NB4 (cell line): ENCODE data around the gene ATP2B1.

Experiments used
- DNase-seq: peaks from one replicate; pipeline ENCODE4 v3.0.0; 2010; ENCODE audit warnings: low read depth
- H3K4me3 ChIP-seq: one replicate; pipeline ENCODE4 v1.5.1; 2011; ENCODE audit warnings: mild to moderate bottlenecking, low read depth, low read length, moderate library complexity
- MYC ChIP-seq: IDR thresholded peaks from 2 replicates; pipeline ENCODE4 v1.6.1; 2011; ENCODE audit warnings: low read depth, low read length
- POLR2A ChIP-seq: IDR thresholded peaks from 2 replicates; pipeline ENCODE4 v1.6.1; 2011; ENCODE audit warnings: mild to moderate bottlenecking; ENCODE audit not compliant: insufficient read length; ENCODE audit errors: extremely low read depth
- TF ChIP-seq, protein P1 (sequence below): IDR thresholded peaks from 2 replicates; pipeline ENCODE4 v1.6.1; 2011; ENCODE audit warnings: low read depth, low read length
- TF ChIP-seq, protein P2 (sequence below): IDR thresholded peaks from one replicate; pipeline ENCODE4 v1.5.1; 2012; ENCODE audit warnings: low read depth, low read length

ATP2B1 gene

DNA sequence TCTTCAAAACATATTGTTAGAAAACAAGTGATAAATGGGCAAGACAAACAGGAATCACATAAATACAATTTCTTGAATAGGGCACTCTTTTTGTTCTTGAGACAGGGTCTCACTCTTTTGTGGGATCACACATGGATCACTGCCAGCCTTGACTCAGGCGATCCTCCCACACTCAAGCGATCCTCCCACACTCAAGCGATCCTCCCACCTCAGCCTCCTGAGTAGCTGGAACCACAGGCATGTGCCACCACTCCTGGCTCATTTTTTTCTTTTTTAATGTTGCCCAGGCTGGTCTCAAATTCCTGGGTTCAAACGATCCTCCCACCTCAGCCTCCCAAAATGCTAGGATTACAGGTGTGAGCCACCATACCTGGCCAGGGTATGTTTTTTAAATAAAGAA lies 57.4 kb downstream of the ATP2B1 start:
- no peak overlapping the region for H3K4me3 ChIP-seq
- TF ChIP-seq, protein P1, sequence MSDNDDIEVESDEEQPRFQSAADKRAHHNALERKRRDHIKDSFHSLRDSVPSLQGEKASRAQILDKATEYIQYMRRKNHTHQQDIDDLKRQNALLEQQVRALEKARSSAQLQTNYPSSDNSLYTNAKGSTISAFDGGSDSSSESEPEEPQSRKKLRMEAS, result no peak
- TF ChIP-seq, protein P2, sequence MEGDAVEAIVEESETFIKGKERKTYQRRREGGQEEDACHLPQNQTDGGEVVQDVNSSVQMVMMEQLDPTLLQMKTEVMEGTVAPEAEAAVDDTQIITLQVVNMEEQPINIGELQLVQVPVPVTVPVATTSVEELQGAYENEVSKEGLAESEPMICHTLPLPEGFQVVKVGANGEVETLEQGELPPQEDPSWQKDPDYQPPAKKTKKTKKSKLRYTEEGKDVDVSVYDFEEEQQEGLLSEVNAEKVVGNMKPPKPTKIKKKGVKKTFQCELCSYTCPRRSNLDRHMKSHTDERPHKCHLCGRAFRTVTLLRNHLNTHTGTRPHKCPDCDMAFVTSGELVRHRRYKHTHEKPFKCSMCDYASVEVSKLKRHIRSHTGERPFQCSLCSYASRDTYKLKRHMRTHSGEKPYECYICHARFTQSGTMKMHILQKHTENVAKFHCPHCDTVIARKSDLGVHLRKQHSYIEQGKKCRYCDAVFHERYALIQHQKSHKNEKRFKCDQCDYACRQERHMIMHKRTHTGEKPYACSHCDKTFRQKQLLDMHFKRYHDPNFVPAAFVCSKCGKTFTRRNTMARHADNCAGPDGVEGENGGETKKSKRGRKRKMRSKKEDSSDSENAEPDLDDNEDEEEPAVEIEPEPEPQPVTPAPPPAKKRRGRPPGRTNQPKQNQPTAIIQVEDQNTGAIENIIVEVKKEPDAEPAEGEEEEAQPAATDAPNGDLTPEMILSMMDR, result no peak
- TF ChIP-seq MYC, result no peak
- no peak for TF ChIP-seq POLR2A
- DNase-seq, result peak; percentile 30

DNA sequence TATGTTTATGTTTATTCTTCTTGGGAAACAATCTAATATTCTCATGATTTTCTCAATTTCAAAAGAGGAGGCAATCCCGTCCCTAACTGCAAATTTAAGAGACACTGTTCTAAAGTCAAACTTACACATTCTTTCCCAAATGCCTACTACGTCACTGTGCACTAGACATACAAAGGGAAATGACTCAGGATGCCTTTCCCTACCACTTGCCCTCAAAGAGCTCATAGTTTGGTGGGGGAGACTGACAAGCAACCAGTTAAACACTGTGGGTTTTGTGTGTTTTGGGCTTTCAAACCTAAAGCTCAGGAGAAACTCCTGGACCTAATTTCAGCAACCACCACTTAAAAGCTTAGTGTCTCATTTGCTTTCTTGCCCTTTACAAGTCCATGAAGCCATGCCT lies 58.4 kb downstream of the ATP2B1 start:
- no peak overlapping the region for H3K4me3 ChIP-seq
- no peak for TF ChIP-seq MYC
- TF ChIP-seq POLR2A, result no peak
- TF ChIP-seq, protein P2, result no peak
- TF ChIP-seq, protein P1, result no peak
- no peak for DNase-seq

DNA sequence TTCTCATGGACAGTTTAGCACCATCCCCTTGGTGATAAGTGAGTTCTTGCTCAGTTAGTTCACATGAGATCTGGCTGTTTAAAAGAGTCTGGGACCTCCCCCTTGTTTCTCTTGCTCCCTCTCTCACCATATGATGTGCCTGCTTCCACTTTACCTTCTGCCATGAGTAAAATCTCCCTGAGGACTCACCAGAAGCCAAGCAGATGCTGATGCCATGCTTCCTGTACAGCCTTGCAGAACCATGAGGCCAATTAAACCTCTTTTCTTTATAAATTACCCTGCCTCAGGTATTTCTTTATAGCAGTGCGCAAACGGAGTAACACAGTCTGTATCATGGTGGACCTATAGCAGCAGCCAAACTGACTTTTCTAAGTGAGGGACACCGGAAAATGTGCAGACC lies 58.8 kb downstream of the ATP2B1 start:
- TF ChIP-seq, protein P2, result no peak
- no peak for TF ChIP-seq POLR2A
- TF ChIP-seq, protein P1, result no peak
- no peak for TF ChIP-seq MYC
- DNase-seq, result no peak
- no peak overlapping the region for H3K4me3 ChIP-seq

- TF ChIP-seq, protein P2, result no peak
- TF ChIP-seq, protein P1, result no peak
- TF ChIP-seq POLR2A (no peak), MYC (no peak)
- H3K4me3 ChIP-seq, result no peak overlapping the region
- no peak for DNase-seq
These were observed 59.5 kb downstream of the ATP2B1 start for GRCh38 chr12:89649139-89649538.

DNA sequence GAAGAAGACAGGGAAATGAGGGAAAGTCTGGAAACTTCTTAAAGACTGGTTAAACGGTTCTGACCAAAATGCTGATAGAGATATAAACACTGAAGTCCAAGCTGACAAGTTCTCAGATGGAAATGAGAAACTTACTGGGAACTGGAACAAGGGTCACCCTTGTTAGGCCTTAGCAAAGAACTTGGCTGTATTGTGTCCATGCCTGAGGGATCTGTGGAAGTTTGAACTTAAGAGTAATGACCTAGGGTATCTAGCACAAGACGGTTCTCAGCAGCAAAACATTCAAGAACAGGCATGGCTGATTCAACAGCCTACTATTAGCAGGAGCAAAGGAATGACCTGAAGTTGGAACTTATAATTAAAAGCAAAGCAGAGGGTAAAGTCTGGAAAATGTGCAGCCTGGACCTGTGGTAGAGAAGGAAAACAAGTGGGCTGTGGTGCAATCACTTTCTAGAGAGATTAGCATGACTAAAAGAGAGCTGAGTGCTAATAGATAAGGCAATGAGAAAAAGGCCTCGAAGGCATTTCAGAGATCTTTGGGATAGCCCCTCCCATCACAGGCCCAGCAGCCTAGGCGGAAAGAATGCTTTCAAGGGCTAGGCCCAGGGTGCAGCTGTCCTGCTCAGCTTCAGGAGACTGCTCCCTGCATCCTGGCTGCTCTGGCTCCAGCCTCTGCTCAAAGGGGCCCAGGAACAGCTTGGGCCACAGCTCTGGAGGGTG lies 60.3 kb downstream of the ATP2B1 start:
- DNase-seq, result no peak
- TF ChIP-seq, protein P1, result no peak
- TF ChIP-seq, protein P2, result no peak
- TF ChIP-seq MYC (no peak), POLR2A (no peak)
- no peak overlapping the region for H3K4me3 ChIP-seq
